GM19455 (cell line): ENCODE results near the gene LHPP.

ENCODE experiments used
- ATAC-seq: cut with Tn5 transposase; IDR thresholded peaks from one replicate; pipeline ENCODE4 v1.9.1; 2021; ENCODE audit not compliant: unreplicated experiment

Gene LHPP

DNA sequence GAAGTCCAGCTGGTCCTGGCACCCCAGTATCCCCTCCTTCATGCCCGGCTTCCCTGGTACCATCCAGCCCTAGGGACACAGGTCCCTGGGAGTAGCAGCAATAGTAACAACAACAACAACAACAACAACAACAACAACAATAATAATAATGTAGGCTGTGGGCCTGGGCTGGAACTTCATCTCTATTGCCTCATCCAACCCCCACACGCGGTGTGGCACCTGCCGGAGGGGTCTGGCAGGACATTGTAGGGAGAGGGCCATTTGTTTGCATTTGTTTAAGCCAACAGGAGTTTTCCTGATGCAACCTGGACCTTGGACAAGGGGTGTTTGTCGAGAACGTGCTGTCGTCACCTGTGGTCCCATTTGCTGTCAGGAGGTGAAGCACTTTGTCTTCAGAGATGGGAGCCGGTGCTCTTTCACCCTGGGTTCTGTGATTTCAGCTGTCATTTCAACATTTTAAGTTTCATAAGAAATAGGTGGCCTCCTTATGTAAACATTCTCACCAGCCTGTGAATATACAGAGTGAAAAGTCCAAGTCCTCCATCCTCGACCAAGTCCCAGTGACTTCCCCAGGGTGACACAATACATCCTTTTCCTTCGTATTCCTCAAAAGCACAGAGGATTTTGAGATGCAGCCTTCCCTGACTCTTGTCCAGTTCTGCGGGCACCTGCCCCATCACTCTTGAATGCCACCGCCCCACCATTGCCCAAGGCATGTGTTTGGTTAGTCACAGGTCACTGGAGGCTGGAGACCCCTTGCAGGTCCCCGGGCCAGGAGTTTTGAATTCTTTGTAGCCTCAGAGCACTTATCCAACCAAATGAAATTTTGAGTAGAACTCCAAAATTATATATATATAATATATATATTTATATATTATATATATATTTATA lies 9.2 kb downstream of the LHPP start:
- ATAC-seq, result no peak

- ATAC-seq, result no peak
These were observed 10.4 kb downstream of the LHPP start for GRCh38 chr10:124472071-124472470.

DNA sequence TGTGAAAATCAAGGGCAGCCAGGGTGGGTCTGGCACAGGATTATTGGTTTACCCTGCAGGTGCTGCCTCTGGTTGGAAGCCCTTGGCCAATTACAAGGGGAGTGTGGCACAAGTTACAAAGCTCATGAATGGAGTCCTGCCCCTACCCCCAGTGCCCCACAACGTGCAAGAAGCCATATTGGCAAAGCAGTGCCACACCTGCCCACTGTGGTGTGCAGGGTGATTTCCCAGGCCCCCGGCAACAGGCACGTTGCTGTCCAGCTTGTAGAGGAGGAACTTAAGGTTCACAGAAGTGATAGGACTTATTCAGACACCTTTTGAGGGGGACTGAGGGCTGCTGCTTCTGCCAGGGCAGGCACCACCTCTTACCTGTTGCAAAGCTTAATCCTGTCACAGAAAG lies 11.4 kb downstream of the LHPP start:
- no peak for ATAC-seq

- no peak for ATAC-seq
These were observed 13.0 kb downstream of the LHPP start for GRCh38 chr10:124474514-124475070.

GRCh38 chr10:124476043-124476725 lies 14.6 kb downstream of the LHPP start:
- ATAC-seq, result no peak

DNA sequence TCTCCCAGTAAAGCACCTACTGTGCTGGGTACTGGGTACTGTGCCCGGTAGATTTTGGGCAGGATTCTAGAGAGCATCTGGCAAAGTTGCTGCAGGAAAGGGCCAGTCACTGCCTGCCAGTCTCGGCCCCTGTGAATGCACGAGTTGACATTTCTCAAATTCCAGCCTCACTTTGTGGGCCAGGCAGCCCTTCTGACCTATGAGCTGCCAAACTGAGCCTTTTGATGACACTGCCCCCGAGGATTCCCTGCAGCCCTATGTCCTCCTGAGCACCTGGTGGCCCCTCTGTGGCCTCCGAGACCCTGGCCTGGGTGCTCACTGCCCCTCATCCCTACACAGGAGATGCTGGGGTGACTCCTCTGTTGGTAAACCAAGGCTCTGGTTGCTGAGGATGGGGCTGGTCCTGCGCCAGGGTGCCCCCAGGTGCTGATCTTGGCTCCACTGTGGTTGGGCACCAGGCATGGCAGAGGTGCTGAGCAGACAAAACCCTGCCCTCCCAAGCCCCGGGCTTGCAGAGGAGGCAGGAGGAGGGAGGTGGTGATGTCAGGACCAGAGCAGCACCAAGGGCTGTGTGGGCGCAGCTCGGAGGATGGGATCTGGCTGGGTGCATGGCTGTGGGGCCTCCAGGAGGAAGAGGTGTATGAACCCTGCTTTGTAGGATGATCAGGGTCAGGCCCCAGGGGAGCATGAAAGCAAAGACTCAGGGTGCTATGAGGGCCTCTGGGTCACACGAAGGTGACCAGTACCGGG lies 16.2 kb downstream of the LHPP start:
- no peak for ATAC-seq

DNA sequence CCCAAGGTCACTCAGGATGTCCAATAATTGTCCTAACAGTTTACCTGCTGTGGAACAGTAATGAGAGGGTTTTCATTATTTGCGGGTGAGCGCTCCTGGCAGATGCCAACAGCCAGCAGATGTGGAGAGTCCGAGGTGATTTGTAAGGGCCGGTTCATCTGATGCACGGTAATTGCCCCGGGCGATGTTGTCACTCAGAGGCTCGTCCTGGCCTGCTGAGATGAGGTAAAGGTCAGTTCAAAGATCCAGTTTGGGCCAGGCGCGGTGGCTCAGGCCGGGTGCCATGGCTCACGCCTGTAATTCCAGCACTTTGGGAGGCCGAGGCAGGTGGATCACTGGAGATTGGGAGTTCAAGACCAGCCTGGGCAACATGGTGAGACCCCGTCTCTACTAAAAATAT lies 16.9 kb downstream of the LHPP start:
- no peak for ATAC-seq

GRCh38 chr10:124480860-124481259 lies 19.2 kb downstream of the LHPP start:
- ATAC-seq, result no peak

- ATAC-seq, result no peak
These were observed 20.1 kb downstream of the LHPP start for GRCh38 chr10:124481717-124482116.

- no peak for ATAC-seq
These were observed 20.7 kb downstream of the LHPP start for GRCh38 chr10:124482236-124482800.

DNA sequence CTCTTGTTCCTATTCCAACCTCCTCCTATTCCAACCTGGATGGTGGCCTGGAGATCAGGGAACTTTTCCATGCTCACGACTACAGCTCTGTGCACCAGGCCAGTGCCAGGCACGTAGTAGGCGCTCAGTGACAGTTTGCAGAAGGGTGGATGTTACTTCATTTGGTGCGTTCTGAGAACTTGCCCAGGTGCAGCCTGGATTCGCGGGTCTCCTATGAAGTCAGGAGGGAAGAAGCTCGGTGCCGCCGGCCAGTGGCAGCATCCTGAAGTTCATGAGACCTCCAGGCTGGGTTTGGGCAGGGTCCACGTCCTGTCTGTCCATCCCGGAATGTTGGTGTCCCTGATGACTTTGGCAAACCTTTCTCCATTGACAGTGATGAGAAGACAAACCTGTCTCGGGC lies 21.3 kb downstream of the LHPP start:
- ATAC-seq, result no peak

- ATAC-seq, result no peak
These were observed 22.4 kb downstream of the LHPP start for GRCh38 chr10:124484031-124484430.

GRCh38 chr10:124484661-124485060 lies 23.0 kb downstream of the LHPP start:
- no peak for ATAC-seq

DNA sequence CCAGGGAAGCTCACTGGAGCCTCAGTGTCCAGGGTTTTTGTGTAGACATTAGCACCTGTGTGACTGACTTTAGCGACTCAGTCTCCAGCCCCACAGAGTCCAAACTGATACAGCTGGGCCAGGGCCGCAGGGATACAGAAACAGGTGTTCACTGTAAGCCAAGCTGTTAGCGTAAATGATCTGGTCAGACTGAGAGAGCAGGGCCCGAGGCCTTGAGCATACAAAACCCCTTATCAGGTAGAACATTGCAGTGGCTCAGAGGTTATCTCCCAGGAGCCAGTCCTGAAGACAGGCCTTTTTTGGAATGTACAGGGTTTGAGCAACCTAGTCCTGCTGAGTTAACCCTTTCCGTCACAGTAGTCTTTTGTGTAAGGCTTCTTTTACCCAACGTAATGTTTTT lies 25.0 kb downstream of the LHPP start:
- no peak for ATAC-seq

DNA sequence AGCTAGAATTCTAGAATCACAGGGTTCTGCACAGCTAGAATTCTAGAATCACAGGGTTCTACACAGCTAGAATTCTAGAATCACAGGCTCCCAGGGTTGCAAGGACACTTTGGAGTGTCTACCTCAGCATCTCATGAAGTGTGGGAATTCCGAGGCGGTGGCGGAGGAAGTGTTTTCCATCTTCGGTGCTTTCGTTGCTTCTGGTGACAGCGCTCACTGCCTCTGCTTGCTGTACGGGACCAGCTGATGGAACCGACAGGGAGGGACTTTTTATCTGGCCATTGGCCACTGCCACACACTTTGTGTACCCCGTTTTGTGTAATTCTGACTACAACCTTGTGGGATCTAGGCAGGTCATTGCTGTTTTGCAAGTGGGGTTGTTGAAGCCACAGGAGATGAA lies 29.5 kb downstream of the LHPP start:
- no peak for ATAC-seq

DNA sequence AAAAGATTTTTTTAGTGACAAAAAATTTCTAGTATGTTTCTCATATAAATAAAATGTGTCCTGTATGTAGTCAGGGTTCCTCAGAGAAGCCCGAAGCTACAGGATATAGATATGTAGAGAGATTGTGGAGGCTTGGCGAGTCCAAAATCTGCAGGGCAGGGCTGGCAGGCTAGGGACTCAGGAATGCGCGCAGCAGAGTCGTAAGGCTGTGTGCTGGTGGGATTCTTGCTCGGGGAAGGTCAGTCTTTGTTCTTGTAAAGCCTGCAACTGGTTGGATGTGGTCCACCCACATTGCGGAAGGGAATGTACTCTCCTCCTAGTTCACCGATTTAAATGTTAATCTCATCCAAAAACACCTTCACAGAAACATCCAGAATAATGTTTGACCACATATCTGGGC lies 30.6 kb downstream of the LHPP start:
- ATAC-seq, result no peak

GRCh38 chr10:124493214-124493882 lies 31.7 kb downstream of the LHPP start:
- ATAC-seq, result no peak

DNA sequence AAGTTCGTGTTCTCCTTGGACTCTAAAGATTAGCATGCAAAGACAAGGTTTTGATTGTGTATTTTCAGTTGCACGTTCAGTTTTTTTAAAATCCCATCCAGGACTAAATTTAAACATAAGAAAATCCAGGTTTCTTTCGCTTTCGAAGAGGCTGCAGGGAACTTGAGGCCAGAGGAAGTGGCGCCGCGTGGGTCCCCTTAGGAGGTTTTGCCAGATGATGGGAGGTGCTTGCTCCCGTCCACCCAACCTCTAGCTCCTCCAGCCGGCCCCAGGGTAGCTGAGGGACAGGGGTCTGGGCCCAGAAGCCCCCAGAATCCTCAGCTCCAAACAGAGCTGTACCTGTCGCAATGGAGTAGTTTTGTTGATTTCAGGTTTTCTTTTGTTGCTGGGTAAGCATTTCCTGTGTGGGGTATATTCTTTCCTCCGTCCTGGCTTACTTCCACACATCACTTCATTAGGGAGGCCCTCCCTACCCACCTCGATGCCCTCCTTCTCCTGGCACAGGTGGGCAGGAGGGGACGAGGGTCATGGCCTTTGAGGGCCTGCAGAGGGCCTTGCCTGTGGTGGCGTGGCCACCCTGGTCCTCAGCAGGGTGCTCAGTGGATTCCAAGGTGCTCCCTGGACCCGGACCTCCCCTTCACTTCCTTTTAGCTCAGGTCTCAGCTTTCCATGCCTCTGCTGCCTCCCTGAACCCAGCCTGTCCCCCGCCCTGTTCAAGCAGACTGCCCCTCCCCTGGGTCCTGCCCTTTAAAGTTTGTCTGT lies 32.6 kb downstream of the LHPP start:
- ATAC-seq, result no peak

- ATAC-seq, result no peak
These were observed 33.5 kb downstream of the LHPP start for GRCh38 chr10:124495162-124495561.

DNA sequence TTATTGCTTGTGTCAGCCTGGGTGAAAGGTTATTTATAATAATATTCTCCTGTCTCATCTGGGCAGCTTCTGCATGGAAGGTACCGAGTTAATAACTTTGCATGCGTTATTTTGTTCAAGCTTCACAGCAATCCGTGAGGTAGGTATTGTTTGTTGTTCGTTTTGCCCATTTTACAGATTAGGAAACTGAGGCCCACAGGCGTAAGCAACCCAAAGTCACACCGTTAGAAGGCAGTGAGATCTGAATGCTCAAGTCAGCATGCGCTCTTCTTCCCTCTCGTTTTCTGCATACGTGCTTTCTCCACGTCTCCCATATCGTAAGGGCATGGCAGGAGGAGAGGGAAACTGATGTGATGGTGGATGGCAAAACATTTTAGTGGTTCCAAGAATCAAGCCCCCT lies 34.1 kb downstream of the LHPP start:
- no peak for ATAC-seq
